ENCODE results near the gene CHMP4B.

CHMP4B gene

GRCh38 chr20:33821270-33821836 lies 10.2 kb downstream of the CHMP4B start:
- H3K4me3 ChIP-seq (ENCODE audit: low read depth, low read length) = no peak overlapping the region
- in situ Hi-C loops (cut with HindIII; ENCODE audit: low sequenced_read_pairs) = no loop called here
- TF ChIP-seq CTCF (IDR thresholded peaks at IDR 0.05; ENCODE audit: low read depth, low read length) = no peak
- DNase-seq (ENCODE audit: low read depth, low spot score) = no peak

GRCh38 chr20:33822423-33822822 lies 11.3 kb downstream of the CHMP4B start:
- DNase-seq (ENCODE audit: low read depth, low spot score) = no peak
- no peak overlapping the region for H3K4me3 ChIP-seq (ENCODE audit: low read depth, low read length)
- no peak for TF ChIP-seq CTCF (IDR thresholded peaks at IDR 0.05; ENCODE audit: low read depth, low read length)
- in situ Hi-C loops (cut with HindIII; ENCODE audit: low sequenced_read_pairs) = no loop called here

GRCh38 chr20:33822991-33823390 lies 11.8 kb downstream of the CHMP4B start:
- no peak for DNase-seq (ENCODE audit: low read depth, low spot score)
- no peak for TF ChIP-seq CTCF (IDR thresholded peaks at IDR 0.05; ENCODE audit: low read depth, low read length)
- in situ Hi-C loops (cut with HindIII; ENCODE audit: low sequenced_read_pairs) = no loop called here
- no peak overlapping the region for H3K4me3 ChIP-seq (ENCODE audit: low read depth, low read length)

GRCh38 chr20:33824852-33825251 lies 13.7 kb downstream of the CHMP4B start:
- no peak overlapping the region for H3K4me3 ChIP-seq (ENCODE audit: low read depth, low read length)
- DNase-seq (ENCODE audit: low read depth, low spot score) = no peak
- TF ChIP-seq CTCF (IDR thresholded peaks at IDR 0.05; ENCODE audit: low read depth, low read length) = no peak
- in situ Hi-C loops (cut with HindIII; ENCODE audit: low sequenced_read_pairs) = no loop called here

GRCh38 chr20:33825340-33826269 lies 14.5 kb downstream of the CHMP4B start:
- DNase-seq (ENCODE audit: low read depth, low spot score) = no peak
- no peak for TF ChIP-seq CTCF (IDR thresholded peaks at IDR 0.05; ENCODE audit: low read depth, low read length)
- H3K4me3 ChIP-seq (ENCODE audit: low read depth, low read length) = no peak overlapping the region
- in situ Hi-C loops (cut with HindIII; ENCODE audit: low sequenced_read_pairs) = no loop called here

- DNase-seq (ENCODE audit: low read depth, low spot score) = no peak
- in situ Hi-C loops (cut with HindIII; ENCODE audit: low sequenced_read_pairs) = no loop called here
- no peak for TF ChIP-seq CTCF (IDR thresholded peaks at IDR 0.05; ENCODE audit: low read depth, low read length)
- H3K4me3 ChIP-seq (ENCODE audit: low read depth, low read length) = no peak overlapping the region
Measured at GRCh38 chr20:33826270-33826897, 15.2 kb downstream of the CHMP4B start.

Measured in astrocyte of the spinal cord (primary cell).